SH-SY5Y (cell line): Measurements from ENCODE around the gene KRTAP10-5.

Experiments used
- GATA2 ChIP-seq: IDR thresholded peaks from 2 replicates; pipeline ENCODE4 v1.6.1; 2011; ENCODE audit warnings: mild to moderate bottlenecking, low read depth, low read length
- GATA3 ChIP-seq: IDR thresholded peaks from 2 replicates; pipeline ENCODE4 v1.6.1; 2011; ENCODE audit warnings: low read depth, mild to moderate bottlenecking, low read length, moderate library complexity

DNA sequence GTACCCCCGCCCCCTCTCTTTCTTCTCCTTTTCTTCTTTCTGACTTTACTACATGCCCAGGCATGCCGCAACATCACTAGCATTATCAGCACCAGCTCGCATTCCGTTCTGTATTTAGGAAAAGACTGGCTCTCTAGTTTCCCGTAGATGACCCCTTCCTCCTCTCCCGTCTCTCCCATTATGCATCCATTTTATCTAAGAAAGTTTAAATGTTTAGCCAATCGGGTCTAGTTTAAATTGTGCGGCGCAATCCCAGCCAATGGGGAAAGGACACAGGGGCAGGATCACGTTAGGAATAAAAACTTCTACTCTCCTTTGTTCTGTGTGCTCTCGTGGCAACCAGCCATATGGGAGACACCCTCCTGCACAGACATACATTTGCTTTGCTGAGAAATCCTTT lies 17.7 kb upstream of the KRTAP10-5 start:
- TF ChIP-seq GATA2 (no peak), GATA3 (no peak)
